K562 (cell line): ENCODE measurements around the gene PDZD2. TPM values are rescaled to one million over a fixed set of nuclear protein-coding genes. Genes with fewer than 3 reads are reported as not detected.

Source experiments
- ATAC-seq: fragments of 200-7000 bp; cut with Tn5 transposase; 3 replicates; pipeline ENCODE4 v1.9.1; 2020; ENCODE audit warnings: moderate library complexity
- BruUV-seq: library from RNA; stranded (reverse); fragments of 400-500 nt; replicated peaks from 2 replicates; lab custom pipeline; 2021; lab: Mats Ljungman, UMichigan
- CTCF ChIA-PET: fragments of 300-600 bp; formaldehyde crosslinking; extraction: SDS; loops from one replicate; lab custom pipeline; 2021; ENCODE audit warnings: low intra/inter-chr PET ratio; lab: Yijun Ruan, JAX
- POLR2A ChIA-PET: fragments of 300-600, 350-650 bp; sonication (Branson Sonifier 250); formaldehyde crosslinking; extraction: SDS; loops from one replicate; lab custom pipeline; 2021; ENCODE audit warnings: antibody characterized with exemption, inconsistent platforms; lab: Yijun Ruan, JAX
- DNase-seq, 4 experiments: peaks; one replicate each; pipeline versions ENCODE4 v3.0.0 to v3.0.0-alpha.2; 2011 to 2018; ENCODE audit warnings: low spot score in 3 of 4, mixed read lengths in 3 of 4; ENCODE audit errors: extremely low read depth in 1 of 4
- FAIRE-seq: peaks from 2 replicates; lab custom pipeline; 2011; peaks lifted over from hg19 to GRCh38; lab: Jason Lieb, UNC
- H2AFZ ChIP-seq: 2 replicates; pipeline ENCODE4 v1.6.0; 2011; ENCODE audit warnings: low read depth, low read length, control low read depth, inconsistent platforms
- H3K27ac ChIP-seq: fragments of 200-600 bp; 3 replicates; pipeline ENCODE4 v1.8.0; 2011; ENCODE audit warnings: low read depth, mild to moderate bottlenecking, control low read depth, inconsistent platforms, low read length, moderate library complexity, mixed read lengths; ENCODE audit errors: extremely low read depth
- H3K27me3 ChIP-seq, 2 experiments: fragments of 300-600 bp in 1 of 2; 2 replicates in 1 of 2; 3 replicates in 1 of 2; pipeline versions ENCODE4 v1.6.0 to v1.8.0; 2011; ENCODE audit warnings: inconsistent platforms in 2 of 2, low read length in 2 of 2, mild to moderate bottlenecking in 1 of 2, mixed read lengths in 1 of 2, moderate library complexity in 1 of 2; ENCODE audit not compliant: control insufficient read depth in 2 of 2, insufficient read depth in 2 of 2
- H3K36me3 ChIP-seq: fragments of 300-600 bp; 3 replicates; pipeline ENCODE4 v1.8.0; 2011; ENCODE audit warnings: mild to moderate bottlenecking, low read length, inconsistent platforms; ENCODE audit not compliant: control insufficient read depth, insufficient read depth
- H3K4me1 ChIP-seq, 2 experiments: fragments of 200-600 bp in 1 of 2; replicated peaks in 1 of 2; 2 replicates in 1 of 2; 3 replicates in 1 of 2; pipeline versions ENCODE4 v1.5.1 to v1.8.0; 2011; ENCODE audit warnings: inconsistent platforms in 2 of 2, low read length in 2 of 2, mild to moderate bottlenecking in 1 of 2, mixed read lengths in 1 of 2, moderate library complexity in 1 of 2; ENCODE audit not compliant: control insufficient read depth in 2 of 2, insufficient read depth in 2 of 2
- H3K4me2 ChIP-seq: 2 replicates; pipeline ENCODE4 v1.6.1; 2011; ENCODE audit warnings: low read length, control low read depth, inconsistent platforms, mixed read lengths; ENCODE audit not compliant: insufficient read depth
- H3K4me3 ChIP-seq: fragments of 200-600 bp; sonication (generic), shearing (Covaris generic); 2 replicates; pipeline ENCODE4 v1.5.1; 2016; ENCODE audit warnings: control low read depth, inconsistent platforms
- H3K79me2 ChIP-seq: fragments of 200-600 bp; 3 replicates; pipeline ENCODE4 v1.8.0; 2011; ENCODE audit warnings: low read length, inconsistent platforms; ENCODE audit not compliant: control insufficient read depth, insufficient read depth
- H3K9ac ChIP-seq, 2 experiments: 2 replicates each; pipeline versions ENCODE4 v1.6.0 to v1.6.1; 2011; ENCODE audit warnings: low read depth in 2 of 2, low read length in 2 of 2, control low read depth in 1 of 2, inconsistent platforms in 1 of 2, mild to moderate bottlenecking in 1 of 2, mixed read lengths in 1 of 2; ENCODE audit not compliant: insufficient read depth in 1 of 2
- H3K9me1 ChIP-seq: one replicate; pipeline ENCODE4 v1.6.0; 2011; ENCODE audit warnings: inconsistent platforms, mild to moderate bottlenecking, low read length, moderate library complexity; ENCODE audit not compliant: control insufficient read depth, insufficient read depth
- H3K9me3 ChIP-seq: replicated peaks from 2 replicates; pipeline ENCODE4 v1.5.1; 2011; ENCODE audit warnings: low read depth, low read length, inconsistent platforms; ENCODE audit not compliant: control insufficient read depth, insufficient read depth
- H4K20me1 ChIP-seq: replicated peaks from 2 replicates; pipeline ENCODE4 v1.6.1; 2011; ENCODE audit warnings: low read length, inconsistent platforms, mixed read lengths; ENCODE audit not compliant: control insufficient read depth, insufficient read depth
- CREB5 ChIP-seq: fragments of 250-450 bp; sonication (Bioruptor Pico); IDR thresholded peaks from 2 replicates; pipeline ENCODE4 v1.5.0; 2020; ENCODE audit warnings: mild to moderate bottlenecking
- ETV6 ChIP-seq, 3 experiments: fragments of 150-350 bp in 1 of 3; sonication (generic) in 1 of 3; formaldehyde crosslinking in 1 of 3; IDR thresholded peaks; 2 replicates each; pipeline versions ENCODE4 v1.6.1 to v1.8.0; 2014 to 2022; ENCODE audit warnings: borderline replicate concordance in 2 of 3, low read depth in 2 of 3, antibody characterized with exemption in 1 of 3, low read length in 1 of 3, mild to moderate bottlenecking in 1 of 3, missing genetic modification reagents in 1 of 3
- GTF2F1 ChIP-seq: IDR thresholded peaks from 2 replicates; pipeline ENCODE4 v1.6.1; 2011; ENCODE audit warnings: low read depth, low read length, improper control_type of control experiment
- NR3C1 ChIP-seq: sonication (generic); formaldehyde crosslinking; IDR thresholded peaks from 2 replicates; pipeline ENCODE4 v1.8.1; 2022; ENCODE audit warnings: missing genetic modification reagents
- SAFB ChIP-seq: fragments of 200-400 bp; formaldehyde crosslinking; IDR thresholded peaks from 2 replicates; pipeline ENCODE4 v1.6.1; 2017; ENCODE audit warnings: low read depth, low read length, borderline replicate concordance
- SLC30A9 ChIP-seq: fragments of 250-450 bp; sonication (Bioruptor Pico); IDR thresholded peaks from 2 replicates; pipeline ENCODE4 v1.8.0; 2022; ENCODE audit warnings: mild to moderate bottlenecking, moderate library complexity
- STAT5B ChIP-seq: fragments of 250-450 bp; sonication (Bioruptor Pico); IDR thresholded peaks from 2 replicates; pipeline ENCODE4 v1.8.0; 2021; ENCODE audit warnings: mild to moderate bottlenecking, inconsistent platforms
- TCF7 ChIP-seq: sonication (generic); IDR thresholded peaks from 2 replicates; pipeline ENCODE4 v1.6.1; 2016; ENCODE audit warnings: antibody characterized with exemption, borderline replicate concordance
- WHSC1 ChIP-seq: IDR thresholded peaks from one replicate; pipeline ENCODE4 v1.6.1; 2012; ENCODE audit warnings: low read length, control low read depth, inconsistent platforms
- XRCC5 ChIP-seq: fragments of 200-400 bp; formaldehyde crosslinking; IDR thresholded peaks from 2 replicates; pipeline ENCODE4 v1.6.1; 2017; ENCODE audit warnings: low read depth, mild to moderate bottlenecking, low read length
- ZBTB1 ChIP-seq: sonication (generic); formaldehyde crosslinking; IDR thresholded peaks from 2 replicates; pipeline ENCODE4 v1.8.1; 2023; ENCODE audit warnings: missing genetic modification reagents, low read depth, mild to moderate bottlenecking, borderline replicate concordance
- ZKSCAN3 ChIP-seq: fragments of 250-450 bp; sonication (Bioruptor Pico); IDR thresholded peaks from 2 replicates; pipeline ENCODE4 v1.4.0; 2020
- ZNF12 ChIP-seq: sonication (generic); formaldehyde crosslinking; IDR thresholded peaks from 2 replicates; pipeline ENCODE4 v1.4.0; 2020; ENCODE audit warnings: mild to moderate bottlenecking, missing genetic modification reagents
- WGBS: fragments of 100-300 bp; shearing (Covaris generic); methylation state at CpG from one replicate; pipeline ENCODE4 v1.1.6; 2016; ENCODE audit warnings: low coverage, mixed read lengths; ENCODE audit not compliant: insufficient coverage; ENCODE audit errors: missing lambda C conversion rate; 5-methylcytosine and 5-hydroxymethylcytosine counted together
- in situ Hi-C: fragments of 300-500 bp; cut with MboI; formaldehyde crosslinking; loops from 4 replicates; pipeline ENCODE4 v1.15.0; 2018; ENCODE audit warnings: inconsistent platforms, mixed read lengths
- intact Hi-C: fragments of 100-400 bp; cut with micrococcal nuclease; formaldehyde crosslinking; loops from 2 replicates; pipeline ENCODE4 v1.14.2; 2022
- polyA plus RNA-seq, 8 experiments: library from polyadenylated mRNA; depleted of rRNA in 4 of 8; stranded (reverse) in 5 of 8; unstranded in 3 of 8; fragments of >200 nt; fragmentation: Nextera tagmentation in 2 of 8; fragmentation: Illumina TruSeq in 1 of 8; extraction: Ambion mirVana in 2 of 8; extraction: Trizol in 1 of 8; gene quantifications; 2 replicates each; pipeline versions ENCODE4 v1.2.1 to v1.2.3, GENCODE V29; 2011 to 2014; ENCODE audit warnings: inconsistent platforms in 1 of 8, missing spikeins in 1 of 8
- total RNA-seq, 7 experiments: library from RNA; depleted of rRNA in 6 of 7; stranded (reverse); fragments of >200 nt in 6 of 7; fragmentation: Illumina TruSeq in 2 of 7; extraction: Trizol in 2 of 7; gene quantifications; 2 replicates each; pipeline versions ENCODE4 v1.2.1 to v1.2.3, GENCODE V29; 2011 to 2021; ENCODE audit warnings: low replicate concordance in 1 of 7
- TF ChIP-seq, protein P1 (sequence below): fragments of 450-650 bp; formaldehyde crosslinking; IDR thresholded peaks from 2 replicates; pipeline ENCODE4 v1.4.0; 2020; ENCODE audit warnings: mild to moderate bottlenecking, moderate library complexity
- TF ChIP-seq, protein P2 (sequence below): fragments of 250-450 bp; sonication (Bioruptor Pico); IDR thresholded peaks from 2 replicates; pipeline ENCODE4 v1.8.0; 2022; ENCODE audit warnings: inconsistent platforms

Gene PDZD2
- total and polyA plus RNA-seq, 9 of the 15 experiments (the other 6 are each of a cell fraction or from before 2014, with no cell fraction given), result 0.02 to 0.08 (median 0.04) TPM; not detected in 6

GRCh38 chr5:32129074-32129598 is 490.2 kb downstream of the PDZD2 start:
- ChIA-PET POLR2A (interaction anchor here (0.7 to 1.5 kb wide), 3 partner anchors 8 to 240 kb away, joined by 3 read pairs; no protein-coding TSS in a partner anchor), CTCF (no interaction called here)
- Histone ChIP-seq H3K4me3 (no peak overlapping the region), H3K27me3 (no peaks in the 10 kb centered on the region), H4K20me1 (no peaks in the 10 kb centered on the region), H2AFZ (no peak overlapping the region), H3K4me1 (no peaks in the 10 kb centered on the region), H3K4me2 (no peak overlapping the region), H3K36me3 (peaks cover 76% of the 10 kb centered on the region), H3K79me2 (peaks cover 76% of the 10 kb centered on the region), H3K9me3 (no peaks in the 10 kb centered on the region), H3K9me1 (no peaks in the 10 kb centered on the region), H3K9ac (no peak overlapping the region), H3K27ac (no peak overlapping the region)
- 93% methylated on average over 7 of the region's 7 CpGs for WGBS
- DNase-seq, result no peak
- intact Hi-C loops (no loop called here), in situ Hi-C loops (no loop called here)
- TF ChIP-seq ETV6 (IDR thresholded peaks at IDR 0.05; ENCODE audit: borderline replicate concordance in 1 of 2, low read depth in 2 of 2, low read length in 1 of 2) (no peak), ETV6 (CRISPR knock-in tag; IDR thresholded peaks at IDR 0.05; ENCODE audit: borderline replicate concordance) (no peak), ZKSCAN3 (CRISPR knock-in tag) (no peak), CREB5 (no peak), ZBTB1 (CRISPR knock-in tag) (no peak), SAFB (no peak), STAT5B (CRISPR knock-in tag) (no peak), NR3C1 (CRISPR knock-in tag) (no peak), WHSC1 (no peak), ZNF12 (no peak), SLC30A9 (no peak), TCF7 (no peak), XRCC5 (no peak), GTF2F1 (no peak)
- TF ChIP-seq, protein P1, sequence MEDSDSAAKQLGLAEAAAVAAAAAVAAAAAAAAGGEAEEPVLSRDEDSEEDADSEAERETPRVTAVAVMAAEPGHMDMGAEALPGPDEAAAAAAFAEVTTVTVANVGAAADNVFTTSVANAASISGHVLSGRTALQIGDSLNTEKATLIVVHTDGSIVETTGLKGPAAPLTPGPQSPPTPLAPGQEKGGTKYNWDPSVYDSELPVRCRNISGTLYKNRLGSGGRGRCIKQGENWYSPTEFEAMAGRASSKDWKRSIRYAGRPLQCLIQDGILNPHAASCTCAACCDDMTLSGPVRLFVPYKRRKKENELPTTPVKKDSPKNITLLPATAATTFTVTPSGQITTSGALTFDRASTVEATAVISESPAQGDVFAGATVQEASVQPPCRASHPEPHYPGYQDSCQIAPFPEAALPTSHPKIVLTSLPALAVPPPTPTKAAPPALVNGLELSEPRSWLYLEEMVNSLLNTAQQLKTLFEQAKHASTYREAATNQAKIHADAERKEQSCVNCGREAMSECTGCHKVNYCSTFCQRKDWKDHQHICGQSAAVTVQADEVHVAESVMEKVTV (CRISPR knock-in tag), result no peak
- TF ChIP-seq, protein P2, sequence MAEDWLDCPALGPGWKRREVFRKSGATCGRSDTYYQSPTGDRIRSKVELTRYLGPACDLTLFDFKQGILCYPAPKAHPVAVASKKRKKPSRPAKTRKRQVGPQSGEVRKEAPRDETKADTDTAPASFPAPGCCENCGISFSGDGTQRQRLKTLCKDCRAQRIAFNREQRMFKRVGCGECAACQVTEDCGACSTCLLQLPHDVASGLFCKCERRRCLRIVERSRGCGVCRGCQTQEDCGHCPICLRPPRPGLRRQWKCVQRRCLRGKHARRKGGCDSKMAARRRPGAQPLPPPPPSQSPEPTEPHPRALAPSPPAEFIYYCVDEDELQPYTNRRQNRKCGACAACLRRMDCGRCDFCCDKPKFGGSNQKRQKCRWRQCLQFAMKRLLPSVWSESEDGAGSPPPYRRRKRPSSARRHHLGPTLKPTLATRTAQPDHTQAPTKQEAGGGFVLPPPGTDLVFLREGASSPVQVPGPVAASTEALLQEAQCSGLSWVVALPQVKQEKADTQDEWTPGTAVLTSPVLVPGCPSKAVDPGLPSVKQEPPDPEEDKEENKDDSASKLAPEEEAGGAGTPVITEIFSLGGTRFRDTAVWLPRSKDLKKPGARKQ (CRISPR knock-in tag), result no peak
- ATAC-seq, result no peak
- FAIRE-seq, result no peak
- no TSS peak for BruUV-seq
